ENCODE results near the gene INPP5D. TPM values are rescaled to one million over a fixed set of nuclear protein-coding genes. Genes with fewer than 3 reads are reported as not detected.
"Not testable (repeated sequence)": the region's sequence is repeated elsewhere in the genome, so short reads cannot be mapped to it uniquely, and the experiment has no call there.

INPP5D gene
- total and polyA plus RNA-seq, 2 donors (not counting 1 experiment from before 2014, with no cell fraction given) = 152 to 444 TPM

DNA sequence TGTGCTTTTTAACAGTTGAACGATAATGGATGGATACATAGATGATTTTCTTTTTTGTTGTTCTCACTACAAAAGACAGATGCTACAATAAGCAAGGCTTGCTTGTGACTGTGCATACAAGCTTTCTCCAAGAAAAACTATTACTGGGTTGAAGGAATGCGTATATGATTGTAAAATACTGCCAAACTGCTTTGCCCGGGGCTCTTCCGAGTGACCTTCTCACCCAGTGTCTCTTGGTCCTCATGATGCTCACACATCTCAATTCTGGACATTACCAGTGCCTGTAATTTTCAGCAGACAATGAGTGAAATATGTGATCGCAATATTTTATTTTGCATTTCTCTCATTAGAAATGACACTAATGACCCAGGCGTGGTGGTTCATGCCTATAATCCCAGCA lies 35.9 kb downstream of the INPP5D start:
- ATAC-seq (ENCODE audit: low read depth) = no peak
- H4K20me1 ChIP-seq (ENCODE audit: control insufficient read depth, insufficient read depth, low read length, poor library complexity, severe bottlenecking) = peaks cover 29% of the 10 kb centered on the region

DNA sequence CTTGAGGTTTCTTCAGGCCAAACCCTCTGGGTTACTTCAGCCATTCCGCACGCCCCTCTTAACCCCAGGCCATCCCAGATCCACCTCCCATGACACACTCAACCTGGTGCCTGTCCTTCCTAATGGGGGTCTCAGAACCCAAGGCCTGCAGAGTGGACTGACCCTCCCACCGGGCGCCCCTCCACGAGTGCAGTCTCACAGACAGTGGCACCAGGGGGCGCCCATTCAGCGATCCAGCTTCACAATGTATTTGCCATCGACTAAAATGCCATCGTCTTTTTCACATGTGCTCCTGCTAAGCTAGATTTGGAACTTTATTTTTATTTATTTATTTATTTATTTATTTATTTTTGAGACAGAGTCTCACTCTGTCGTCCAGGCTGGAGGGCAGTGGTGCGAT lies 38.5 kb downstream of the INPP5D start:
- Histone ChIP-seq H3K9me3 (ENCODE audit: control extremely low read depth in 1 of 3, control insufficient read depth in 2 of 3, insufficient read depth in 1 of 3, low read length in 2 of 3) (peaks cover 0 to 6% (median 0%) of the 10 kb centered on the region in 3 donors), H3K79me2 (ENCODE audit: control insufficient read depth, insufficient read depth, low read length) (peaks cover 97% of the 10 kb centered on the region), H3K4me2 (replicated peaks; ENCODE audit: low read depth, low read length, poor library complexity, severe bottlenecking) (peak overlapping the region; percentile 44), H3K27me3 (replicated peaks in 1 of 4; ENCODE audit: control extremely low read depth in 1 of 4, control insufficient read depth in 3 of 4, insufficient read depth in 4 of 4, low read length in 3 of 4) (no peaks in the 10 kb centered on the region), H3K4me1 (ENCODE audit: control insufficient read depth in 2 of 2, insufficient read depth in 2 of 2, low read length in 2 of 2) (peaks cover 77 to 86% of the 10 kb centered on the region in 2 donors), H2AFZ (ENCODE audit: insufficient read depth, low read depth, low read length, poor library complexity, severe bottlenecking) (no peak overlapping the region), H3K9ac (ENCODE audit: low read length) (no peak overlapping the region), H3K4me3 (ENCODE audit: control extremely low read depth in 1 of 5, extremely low read depth in 1 of 5, insufficient read depth in 1 of 5, low read depth in 2 of 5, low read length in 4 of 5) (no peak overlapping the region), H4K20me1 (ENCODE audit: control insufficient read depth, insufficient read depth, low read length, poor library complexity, severe bottlenecking) (peaks cover 10% of the 10 kb centered on the region), H3K27ac (ENCODE audit: low read length in 2 of 2) (peak overlapping the region in 1 of 2 donors; percentile 74), H3K36me3 (replicated peaks in 1 of 2; ENCODE audit: control extremely low read depth in 1 of 2, control insufficient read depth in 1 of 2, extremely low read depth in 1 of 2, insufficient read depth in 2 of 2, low read length in 1 of 2) (peaks cover 2 to 53% of the 10 kb centered on the region in 2 experiments)
- peak overlapping the region; percentile 97 for H3K27ac Mint-ChIP-seq
- H3K27me3 Mint-ChIP-seq = no peaks in the 10 kb centered on the region
- 98% methylated on average over 5 of the region's 11 CpGs for WGBS (ENCODE audit: insufficient coverage)
- H3K4me3 Mint-ChIP-seq = peak overlapping the region; percentile 65
- no peak for ATAC-seq (ENCODE audit: low read depth)
- DNase-seq = no peak
- TF ChIP-seq, protein P1, sequence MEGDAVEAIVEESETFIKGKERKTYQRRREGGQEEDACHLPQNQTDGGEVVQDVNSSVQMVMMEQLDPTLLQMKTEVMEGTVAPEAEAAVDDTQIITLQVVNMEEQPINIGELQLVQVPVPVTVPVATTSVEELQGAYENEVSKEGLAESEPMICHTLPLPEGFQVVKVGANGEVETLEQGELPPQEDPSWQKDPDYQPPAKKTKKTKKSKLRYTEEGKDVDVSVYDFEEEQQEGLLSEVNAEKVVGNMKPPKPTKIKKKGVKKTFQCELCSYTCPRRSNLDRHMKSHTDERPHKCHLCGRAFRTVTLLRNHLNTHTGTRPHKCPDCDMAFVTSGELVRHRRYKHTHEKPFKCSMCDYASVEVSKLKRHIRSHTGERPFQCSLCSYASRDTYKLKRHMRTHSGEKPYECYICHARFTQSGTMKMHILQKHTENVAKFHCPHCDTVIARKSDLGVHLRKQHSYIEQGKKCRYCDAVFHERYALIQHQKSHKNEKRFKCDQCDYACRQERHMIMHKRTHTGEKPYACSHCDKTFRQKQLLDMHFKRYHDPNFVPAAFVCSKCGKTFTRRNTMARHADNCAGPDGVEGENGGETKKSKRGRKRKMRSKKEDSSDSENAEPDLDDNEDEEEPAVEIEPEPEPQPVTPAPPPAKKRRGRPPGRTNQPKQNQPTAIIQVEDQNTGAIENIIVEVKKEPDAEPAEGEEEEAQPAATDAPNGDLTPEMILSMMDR (IDR thresholded peaks at IDR 0.05) = no peak
- TF ChIP-seq EZH2 (IDR thresholded peaks at IDR 0.05; ENCODE audit: borderline replicate concordance, insufficient read depth, low read depth, low read length, poor library complexity, severe bottlenecking) = no peak
- peaks cover 78% of the 10 kb centered on the region for H3K4me1 Mint-ChIP-seq
- no peaks in the 10 kb centered on the region for H3K9me3 Mint-ChIP-seq (ENCODE audit: insufficient read depth)
- POLR2A ChIA-PET = interaction anchor here (1.3 kb wide), 1 partner anchor 16 kb away, joined by 3 read pairs; no protein-coding TSS in a partner anchor
- CTCF ChIA-PET = interaction anchor here (1.2 to 4.7 kb wide), 7 partner anchors 10 to 45 kb away, joined by 3 to 47 read pairs (median 16); partner anchors contain the start of gene INPP5D
- intact Hi-C loops (cut with micrococcal nuclease) = no loop called here

More for the DNA sequence above, 35.9 kb downstream of the INPP5D start:
- H3K79me2 ChIP-seq (ENCODE audit: control insufficient read depth, insufficient read depth, low read length) = peaks cover 99% of the 10 kb centered on the region
- CTCF ChIA-PET = interaction anchor here (1.0 to 1.6 kb wide), 4 partner anchors 9 to 37 kb away, joined by 3 to 7 read pairs (median 4); no protein-coding TSS in a partner anchor
- Mint-ChIP-seq H3K9me3 (ENCODE audit: insufficient read depth) (no peaks in the 10 kb centered on the region), H3K4me1 (peaks cover 85% of the 10 kb centered on the region), H3K27ac (peak overlapping the region; percentile 73), H3K4me3 (no peak overlapping the region), H3K27me3 (no peaks in the 10 kb centered on the region)
- TF ChIP-seq, protein P1 (IDR thresholded peaks at IDR 0.05) = no peak
- TF ChIP-seq EZH2 (IDR thresholded peaks at IDR 0.05; ENCODE audit: borderline replicate concordance, insufficient read depth, low read depth, low read length, poor library complexity, severe bottlenecking) = no peak
- H3K36me3 ChIP-seq (replicated peaks in 1 of 2; ENCODE audit: control extremely low read depth in 1 of 2, control insufficient read depth in 1 of 2, extremely low read depth in 1 of 2, insufficient read depth in 2 of 2, low read length in 1 of 2) = peaks cover 2 to 53% of the 10 kb centered on the region in 2 experiments
- no peak overlapping the region for H3K4me2 ChIP-seq (replicated peaks; ENCODE audit: low read depth, low read length, poor library complexity, severe bottlenecking)
- 100% methylated on average over 1 of the region's 6 CpGs for WGBS (ENCODE audit: insufficient coverage)
- no peak overlapping the region for H2AFZ ChIP-seq (ENCODE audit: insufficient read depth, low read depth, low read length, poor library complexity, severe bottlenecking)
- H3K4me1 ChIP-seq (ENCODE audit: control insufficient read depth in 2 of 2, insufficient read depth in 2 of 2, low read length in 2 of 2) = peaks cover 81 to 88% of the 10 kb centered on the region in 2 donors
- H3K9ac ChIP-seq (ENCODE audit: low read length) = no peak overlapping the region
- DNase-seq = no peak
- POLR2A ChIA-PET = interaction anchor here (0.6 kb wide), 1 partner anchor 84 kb away, joined by 4 read pairs; no protein-coding TSS in a partner anchor
- intact Hi-C loops (cut with micrococcal nuclease) = no loop called here
- no peak overlapping the region for H3K4me3 ChIP-seq (ENCODE audit: control extremely low read depth in 1 of 5, extremely low read depth in 1 of 5, insufficient read depth in 1 of 5, low read depth in 2 of 5, low read length in 4 of 5)
- peak overlapping the region in 1 of 2 donors; percentile 47 for H3K27ac ChIP-seq (ENCODE audit: low read length in 2 of 2)
- H3K9me3 ChIP-seq (ENCODE audit: control extremely low read depth in 1 of 3, control insufficient read depth in 2 of 3, insufficient read depth in 1 of 3, low read length in 2 of 3) = no peaks in the 10 kb centered on the region
- no peaks in the 10 kb centered on the region for H3K27me3 ChIP-seq (replicated peaks in 1 of 4; ENCODE audit: control extremely low read depth in 1 of 4, control insufficient read depth in 3 of 4, insufficient read depth in 4 of 4, low read length in 3 of 4)

DNA sequence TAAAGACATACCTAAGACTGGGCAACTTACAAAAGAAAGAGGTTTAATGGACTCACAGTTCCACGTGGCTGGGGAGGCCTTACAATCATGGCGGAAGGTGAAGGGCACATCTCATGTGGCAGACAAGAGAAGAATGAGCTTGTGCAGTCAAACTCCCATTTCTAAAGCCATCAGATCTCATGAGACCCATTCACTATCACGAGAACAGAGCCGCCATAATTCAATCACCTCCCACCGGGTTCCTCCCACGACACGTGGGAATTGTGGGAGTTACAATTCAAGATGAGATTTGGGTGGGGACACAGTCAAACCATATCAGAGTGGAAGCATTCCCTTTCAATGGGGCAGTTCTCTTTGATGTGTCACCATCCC lies 39.7 kb downstream of the INPP5D start:
- ChIA-PET CTCF (interaction anchor here (0.5 to 4.7 kb wide), 17 partner anchors 8 to 152 kb away, joined by 3 to 47 read pairs (median 10); partner anchors contain the start of genes ATG16L1 and INPP5D), POLR2A (interaction anchor here (1.3 to 4.5 kb wide), 10 partner anchors 8 to 39 kb away, joined by 4 to 69 read pairs (median 17); partner anchors contain the start of gene INPP5D)
- DNase-seq; H3K27me3 ChIP-seq (replicated peaks in 1 of 4; ENCODE audit: control extremely low read depth in 1 of 4, control insufficient read depth in 3 of 4, insufficient read depth in 4 of 4, low read length in 3 of 4); H3K9me3 Mint-ChIP-seq (ENCODE audit: insufficient read depth); H3K9me3 ChIP-seq (ENCODE audit: control extremely low read depth in 1 of 3, control insufficient read depth in 2 of 3, insufficient read depth in 1 of 3, low read length in 2 of 3); H3K27me3 Mint-ChIP-seq; ATAC-seq (ENCODE audit: low read depth): not testable (repeated sequence)
- Histone ChIP-seq H3K36me3 (replicated peaks in 1 of 2; ENCODE audit: control extremely low read depth in 1 of 2, control insufficient read depth in 1 of 2, extremely low read depth in 1 of 2, insufficient read depth in 2 of 2, low read length in 1 of 2) (peaks cover 2 to 50% of the 10 kb centered on the region in 2 experiments), H2AFZ (ENCODE audit: insufficient read depth, low read depth, low read length, poor library complexity, severe bottlenecking) (peak overlapping the region; percentile 4), H3K79me2 (ENCODE audit: control insufficient read depth, insufficient read depth, low read length) (peaks cover 96% of the 10 kb centered on the region), H3K4me1 (ENCODE audit: control insufficient read depth in 2 of 2, insufficient read depth in 2 of 2, low read length in 2 of 2) (peaks cover 75 to 83% of the 10 kb centered on the region in 2 donors), H3K27ac (ENCODE audit: low read length in 2 of 2) (peak overlapping the region; percentile 96 to 98), H4K20me1 (ENCODE audit: control insufficient read depth, insufficient read depth, low read length, poor library complexity, severe bottlenecking) (peaks cover 11% of the 10 kb centered on the region), H3K4me3 (ENCODE audit: control extremely low read depth in 1 of 5, extremely low read depth in 1 of 5, insufficient read depth in 1 of 5, low read depth in 2 of 5, low read length in 4 of 5) (peak overlapping the region in 2 of 5 experiments; percentile 44 to 55), H3K4me2 (replicated peaks; ENCODE audit: low read depth, low read length, poor library complexity, severe bottlenecking) (peak overlapping the region; percentile 71), H3K9ac (ENCODE audit: low read length) (peak overlapping the region; percentile 59)
- H3K4me3 Mint-ChIP-seq = peak overlapping the region; percentile 83
- intact Hi-C loops (cut with micrococcal nuclease) = loop anchor here (1.0 to 10.0 kb wide), 6 partner anchors 18 to 255 kb away; partner anchors contain the start of genes ATG16L1 and DGKD
- no CpG with 5 or more reads among the region's 7 CpGs for WGBS (ENCODE audit: insufficient coverage)
- H3K27ac Mint-ChIP-seq = peak overlapping the region; percentile 97
- peaks cover 78% of the 10 kb centered on the region for H3K4me1 Mint-ChIP-seq
